HG03196 (cell line): ENCODE results near the gene MAD2L1BP.

Source experiments
- ATAC-seq: cut with Tn5 transposase; IDR thresholded peaks from one replicate; pipeline ENCODE4 v1.9.1; 2021; ENCODE audit not compliant: unreplicated experiment

MAD2L1BP gene

GRCh38 chr6:43665376-43665775, 29.7 kb downstream of the MAD2L1BP start:
- ATAC-seq, result no peak

DNA sequence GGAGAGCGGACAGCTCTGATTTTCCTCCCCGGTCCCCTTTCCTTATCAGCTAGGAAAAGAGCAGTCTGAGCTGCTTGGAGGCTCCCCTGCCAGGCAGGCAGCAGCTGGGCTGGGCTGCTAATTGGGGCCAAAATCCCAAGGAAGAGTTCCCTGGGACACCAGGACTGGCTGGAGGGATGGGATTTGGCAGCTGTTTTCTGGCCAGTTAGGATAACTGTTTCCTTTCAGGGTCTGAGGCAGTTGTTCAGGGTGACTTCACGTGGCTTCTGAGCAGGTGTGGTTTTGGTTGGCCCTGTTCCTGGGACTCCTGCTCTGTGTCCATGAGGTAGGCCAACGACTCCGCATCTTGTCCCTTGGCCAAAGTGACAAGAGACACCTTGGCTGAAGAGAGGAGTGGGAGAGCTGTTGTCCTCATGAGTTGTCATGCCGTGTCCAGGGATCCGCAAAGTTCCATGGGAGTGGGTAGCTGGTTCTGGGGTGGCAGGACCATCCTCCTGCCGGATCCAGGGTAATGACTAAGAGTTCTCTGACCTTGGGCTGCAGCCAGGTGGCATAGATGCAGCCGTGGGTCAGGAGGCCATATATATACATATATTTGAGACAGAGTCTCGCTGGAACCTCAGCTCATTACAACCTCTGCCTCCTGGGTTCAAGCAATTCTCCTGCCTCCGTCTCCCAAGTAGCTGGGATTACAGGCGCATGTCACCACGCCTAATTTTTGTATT, 30.7 kb downstream of the MAD2L1BP start:
- no peak for ATAC-seq

- peak; percentile 36 for ATAC-seq
Observed at GRCh38 chr6:43667245-43668150, 31.9 kb downstream of the MAD2L1BP start.

DNA sequence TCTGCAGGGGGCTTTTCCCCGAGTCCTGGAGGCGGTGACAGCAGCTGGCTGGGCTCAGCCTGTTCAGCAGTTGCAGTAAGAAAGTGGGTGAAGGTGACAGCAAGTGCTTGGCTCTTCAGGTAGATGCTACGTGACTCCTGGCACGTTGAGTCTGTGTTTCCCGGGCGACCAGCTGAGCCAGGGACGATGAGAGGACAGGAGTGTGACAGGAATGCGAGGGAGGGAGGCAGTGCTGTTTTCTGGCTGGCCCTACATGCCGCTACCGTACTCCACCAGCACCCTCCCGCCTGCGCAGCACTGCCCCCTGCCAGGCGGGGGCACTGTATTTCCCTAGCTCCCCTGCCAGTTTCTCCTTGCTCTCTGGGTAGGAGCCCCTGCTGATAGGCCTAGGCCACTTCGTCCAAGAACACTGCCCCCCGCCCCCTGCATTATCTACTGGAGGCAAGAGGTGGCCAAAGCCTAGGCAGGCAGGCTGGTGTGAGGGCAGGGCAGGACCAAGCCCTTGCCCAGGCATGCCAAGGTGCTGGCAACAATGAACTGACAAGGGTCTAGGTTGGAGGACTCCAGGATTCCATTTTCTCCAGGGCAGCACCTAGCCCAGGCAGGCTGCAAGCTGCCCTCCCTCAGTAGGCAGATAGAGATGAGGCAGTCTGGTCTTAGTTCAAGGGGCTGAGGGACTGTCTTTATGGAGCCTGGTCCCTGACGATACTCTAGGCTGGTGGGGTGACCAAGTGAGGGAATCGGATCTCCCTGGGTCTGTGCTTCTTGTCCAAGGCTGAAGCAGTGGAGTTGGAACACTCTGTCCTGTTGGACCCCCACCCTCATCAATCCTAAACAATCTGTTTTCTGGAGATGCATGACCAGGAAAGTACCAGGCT, 32.8 kb downstream of the MAD2L1BP start:
- peak; percentile 41 for ATAC-seq

DNA sequence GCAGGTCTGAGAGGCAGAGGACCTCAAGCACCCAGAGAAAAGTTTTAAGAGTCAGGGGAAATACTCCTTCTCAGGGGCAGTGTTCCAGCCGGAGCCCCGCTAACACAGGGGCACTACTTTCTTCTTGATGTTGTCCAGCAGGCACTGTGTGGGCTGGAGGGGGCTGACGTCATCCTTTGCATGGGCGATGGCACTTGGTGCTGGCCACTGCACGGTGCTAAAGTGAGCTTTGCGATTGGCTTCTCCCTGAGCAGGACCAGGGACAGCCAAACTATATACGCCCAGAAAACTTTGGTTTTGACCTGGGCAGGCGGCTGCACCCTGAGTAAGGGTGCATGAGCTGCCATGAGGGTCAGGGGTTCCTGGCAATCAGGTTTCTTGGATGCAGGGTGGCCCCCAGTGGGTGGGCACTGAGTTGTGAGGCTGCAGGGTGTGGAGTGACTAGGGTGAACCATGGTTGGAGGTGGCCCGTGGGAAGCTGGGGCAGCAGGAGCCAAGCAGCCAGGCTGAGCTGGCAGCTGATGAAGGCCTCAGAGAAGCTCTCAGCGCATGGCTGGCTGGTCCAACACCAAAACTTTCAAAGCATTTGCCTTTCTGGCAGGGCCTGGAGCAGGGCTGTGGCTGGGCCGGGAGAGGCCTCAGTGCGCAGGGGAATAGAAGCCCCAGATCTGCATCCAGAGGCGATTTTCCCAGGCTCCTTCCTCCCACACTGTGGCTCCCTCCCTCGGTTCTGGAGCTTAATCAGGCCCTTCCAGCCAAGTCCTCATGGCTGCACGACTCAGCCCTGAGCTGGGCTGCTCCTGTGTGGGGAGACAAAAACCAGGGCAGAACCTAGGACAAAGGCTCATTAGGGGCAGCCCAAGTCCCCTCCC, 33.6 kb downstream of the MAD2L1BP start:
- no peak for ATAC-seq

DNA sequence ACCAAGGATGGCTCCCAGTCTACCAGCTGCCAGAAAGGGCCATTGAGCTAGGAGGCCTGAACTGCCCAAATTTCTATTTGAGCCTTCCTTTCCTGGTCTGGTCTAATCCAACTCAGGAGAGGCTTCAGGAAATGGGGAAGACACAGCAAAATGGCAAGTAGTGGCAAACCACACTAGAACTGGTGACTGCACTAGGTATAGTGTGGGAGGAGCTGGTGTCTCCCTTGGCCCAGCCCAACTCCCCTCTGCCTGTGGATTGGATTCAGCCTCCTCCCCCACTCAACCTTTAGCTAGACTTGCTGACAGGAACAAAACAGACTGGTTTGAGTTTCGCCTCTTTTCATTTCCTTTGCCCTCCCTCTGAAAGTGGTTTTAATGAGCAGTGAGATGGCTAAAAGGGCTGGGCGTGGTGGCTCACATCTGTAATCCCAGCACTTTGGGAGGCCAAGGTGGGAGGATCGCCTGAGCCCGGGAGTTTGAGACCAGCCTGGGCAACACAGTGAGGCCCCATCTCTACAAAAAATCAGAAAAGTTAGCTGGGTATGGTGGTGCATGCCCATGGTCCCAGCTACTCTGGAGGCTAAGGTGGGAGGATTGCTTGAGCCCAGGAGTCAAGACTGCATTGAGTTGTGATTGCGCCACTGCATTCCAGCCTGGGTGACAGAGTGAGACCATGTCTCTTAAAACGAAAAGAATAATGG, 34.4 kb downstream of the MAD2L1BP start:
- no peak for ATAC-seq

GRCh38 chr6:43670623-43670986, 35.0 kb downstream of the MAD2L1BP start:
- ATAC-seq, result no peak

DNA sequence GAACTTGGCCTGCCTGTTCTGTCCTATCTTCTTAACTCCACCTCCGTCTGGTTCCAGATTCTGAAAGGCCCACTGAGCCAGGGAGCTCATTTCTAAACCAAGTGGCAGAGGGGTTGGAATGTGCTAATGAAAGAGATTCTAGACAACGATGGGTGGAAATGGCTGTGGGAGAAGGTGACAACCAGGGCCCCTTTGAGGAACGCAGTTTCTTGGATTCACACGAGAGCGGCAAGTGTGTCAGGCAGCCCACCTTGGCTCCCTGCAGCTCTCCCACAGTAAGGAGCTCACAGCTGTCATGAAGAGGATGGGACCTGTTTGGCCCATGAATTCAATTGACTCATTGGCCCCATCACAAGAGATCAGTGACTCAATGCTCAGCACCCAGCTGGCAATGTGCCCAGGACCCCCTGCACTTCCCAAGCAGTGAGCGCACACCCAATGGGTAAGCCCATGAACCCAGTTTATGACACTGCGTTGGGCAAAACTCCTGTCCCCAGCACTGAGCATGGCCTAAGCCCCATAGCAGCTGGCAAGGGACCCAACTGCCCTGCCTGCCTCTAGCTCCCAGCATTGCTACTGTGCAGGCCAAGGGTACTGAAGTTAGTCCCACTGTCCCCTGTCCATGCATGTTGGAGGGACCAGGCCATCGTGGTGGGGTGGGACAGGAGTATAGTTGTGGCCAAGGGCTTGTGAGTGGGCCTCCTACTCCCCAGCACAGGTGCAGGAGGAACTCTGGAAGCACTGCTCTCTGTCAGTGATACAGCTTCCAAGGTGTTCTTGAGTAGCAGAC, 35.6 kb downstream of the MAD2L1BP start:
- no peak for ATAC-seq

- ATAC-seq, result no peak
Observed at GRCh38 chr6:43671801-43672690, 36.4 kb downstream of the MAD2L1BP start.

DNA sequence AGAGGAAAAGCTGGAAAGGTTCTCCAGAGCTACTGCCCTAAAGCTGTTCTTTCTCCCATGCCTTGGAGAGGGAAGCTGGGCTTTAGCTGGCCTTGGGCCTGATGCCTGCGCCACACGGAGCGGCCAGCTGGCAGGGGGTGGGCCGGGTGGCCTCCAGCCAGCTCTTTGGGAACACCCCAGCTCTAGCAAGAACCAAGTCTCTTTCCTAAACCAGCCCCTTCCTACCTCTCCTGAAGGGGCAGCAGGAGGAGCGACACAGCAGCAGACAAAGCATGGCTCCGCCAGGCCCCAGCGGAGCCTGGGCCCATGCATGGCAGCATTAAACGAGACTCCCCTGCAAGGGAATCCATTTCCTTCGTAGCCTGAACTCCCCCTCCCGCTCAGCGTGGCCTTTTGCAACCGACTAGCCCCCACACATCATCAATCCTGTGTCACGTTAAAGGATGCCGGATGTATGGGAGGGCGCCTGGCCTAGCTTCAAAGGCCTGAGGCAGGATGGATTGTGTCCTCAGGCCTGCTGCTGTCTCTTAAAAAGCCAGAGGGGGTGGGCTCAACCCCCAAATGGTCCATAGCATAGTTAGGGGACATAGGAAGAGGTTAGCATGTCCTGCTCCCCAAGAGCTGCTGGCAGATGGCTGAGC, 37.9 kb downstream of the MAD2L1BP start:
- ATAC-seq, result no peak

DNA sequence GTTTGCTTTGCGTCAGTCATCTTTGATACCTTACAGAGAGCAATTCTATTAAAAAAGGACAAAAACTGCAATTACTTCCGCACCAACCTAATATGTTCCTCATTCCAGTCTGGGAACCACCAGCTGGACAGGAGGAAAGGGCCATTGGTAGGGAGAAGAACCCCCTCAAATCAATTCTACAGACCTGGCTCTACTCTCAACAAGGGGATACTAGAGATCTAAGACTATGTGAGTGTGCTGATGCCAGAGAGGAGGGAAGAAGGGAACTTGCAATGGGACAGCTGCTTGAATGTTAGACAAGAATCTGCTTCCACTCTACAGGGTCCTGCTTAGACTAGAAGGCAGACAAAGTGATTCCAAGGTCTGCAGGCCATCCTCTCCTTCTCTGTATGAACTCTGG, 38.7 kb downstream of the MAD2L1BP start:
- ATAC-seq, result no peak

- no peak for ATAC-seq
Observed at GRCh38 chr6:43674921-43675320, 39.3 kb downstream of the MAD2L1BP start.

- no peak for ATAC-seq
Observed at GRCh38 chr6:43676962-43677606, 41.4 kb downstream of the MAD2L1BP start.

DNA sequence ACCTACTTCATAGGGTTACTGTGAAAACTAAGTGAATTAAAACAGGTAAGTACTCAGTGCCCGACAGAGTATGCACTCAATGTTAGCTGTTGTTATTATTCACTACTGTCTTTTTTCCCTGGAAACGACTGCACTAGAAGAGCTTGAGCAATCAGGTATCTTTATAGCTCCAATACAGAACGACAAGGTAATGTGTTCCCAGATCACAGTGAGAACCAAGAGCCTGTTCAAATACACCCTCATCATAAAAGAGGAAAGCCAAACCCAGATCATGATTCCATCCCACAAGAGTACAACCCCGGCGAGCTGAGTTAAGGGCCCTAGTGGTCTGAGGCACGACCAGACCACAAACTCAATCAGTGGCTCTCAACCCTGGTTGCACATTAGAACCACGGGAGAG, 42.1 kb downstream of the MAD2L1BP start:
- ATAC-seq, result no peak

DNA sequence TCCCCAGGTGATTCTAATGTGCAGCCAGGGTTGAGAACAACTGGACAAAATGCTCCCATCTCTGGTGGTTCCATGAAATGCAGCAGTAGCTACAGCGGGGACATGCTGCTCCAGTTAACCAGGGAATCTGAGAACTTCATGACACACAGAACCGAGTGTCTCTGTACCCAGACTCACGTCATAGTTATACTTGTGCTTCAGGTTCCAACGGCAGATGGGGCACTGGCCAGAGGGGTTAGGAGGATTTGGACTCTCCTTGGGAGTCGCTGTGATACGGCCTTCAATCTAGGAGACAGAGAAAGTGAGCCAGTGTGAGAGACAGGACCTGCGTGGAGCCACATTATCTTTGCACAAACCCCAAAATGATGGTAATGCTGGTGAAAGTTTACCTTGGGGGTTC, 42.7 kb downstream of the MAD2L1BP start:
- no peak for ATAC-seq

DNA sequence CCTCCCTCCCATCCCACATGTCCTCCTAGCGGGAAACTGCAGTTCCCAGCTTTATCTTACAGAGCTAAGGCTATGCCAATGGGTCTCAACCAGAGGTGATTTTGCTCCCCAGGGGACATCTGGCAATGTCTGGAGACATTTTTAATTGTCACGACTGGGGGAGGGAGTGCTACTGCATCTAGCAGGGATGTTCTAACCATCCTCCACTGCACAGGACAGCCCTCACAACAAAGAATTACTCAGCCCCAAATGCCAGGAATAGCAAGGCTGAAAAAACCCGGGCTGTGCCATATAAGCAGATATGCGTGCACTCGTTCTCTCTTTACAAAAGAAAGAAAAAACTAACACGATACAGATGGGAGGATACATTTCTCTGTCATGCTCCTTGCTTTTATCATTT, 43.4 kb downstream of the MAD2L1BP start:
- ATAC-seq, result no peak
